Left ventricle myocardium inferior (tissue), 1 donor: ENCODE data around the gene DCAF11. TPM values are rescaled to one million over a fixed set of nuclear protein-coding genes. Genes with fewer than 3 reads are reported as not detected.

Source experiments
- DNase-seq: peaks from one replicate; pipeline ENCODE4 v3.0.0-alpha.2; 2020
- H3K27ac ChIP-seq: fragments of 200-600 bp; replicated peaks from 2 replicates; pipeline ENCODE4 v1.8.0; 2021
- H3K27me3 ChIP-seq: fragments of 200-600 bp; 2 replicates; pipeline ENCODE4 v1.8.0; 2021; ENCODE audit warnings: low read depth
- H3K36me3 ChIP-seq: fragments of 200-600 bp; 2 replicates; pipeline ENCODE4 v1.8.0; 2021
- H3K4me1 ChIP-seq: fragments of 200-600 bp; 2 replicates; pipeline ENCODE4 v1.8.0; 2021
- H3K4me3 ChIP-seq: fragments of 200-600 bp; 2 replicates; pipeline ENCODE4 v1.8.0; 2021; ENCODE audit warnings: mild to moderate bottlenecking, moderate library complexity
- H3K9me3 ChIP-seq: fragments of 200-600 bp; replicated peaks from 2 replicates; pipeline ENCODE4 v1.8.0; 2021
- CTCF ChIP-seq: fragments of 200-600 bp; IDR thresholded peaks from 2 replicates; pipeline ENCODE4 v1.8.0; 2021; ENCODE audit warnings: antibody characterized with exemption, mild to moderate bottlenecking, borderline replicate concordance
- intact Hi-C: fragments of 100-400 bp; cut with micrococcal nuclease; formaldehyde crosslinking; loops from one replicate; pipeline ENCODE4 v1.11.0; 2022
- total RNA-seq: library from RNA; stranded (reverse); fragmentation: NEBNext Ultra II Directional; extraction: Animal tissue kit (Norgen Biotek cat#: 25700); gene quantifications from one replicate; pipeline ENCODE4 v1.2.1, GENCODE V29; 2021
- donor health status: DM: no; HTN: yes; CAD: no; lungs with severe emphysema.

The DCAF11 gene
- total RNA-seq, 1 donor from 2014 or later: 74.7 TPM

GRCh38 chr14:24075485-24076301, 38.9 kb upstream of the DCAF11 start:
- DNase-seq: no peak
- Histone ChIP-seq H3K36me3 (no peaks in the 10 kb centered on the region), H3K9me3 (no peaks in the 10 kb centered on the region), H3K4me1 (peaks cover 4% of the 10 kb centered on the region), H3K4me3 (no peak overlapping the region), H3K27me3 (peaks cover 54% of the 10 kb centered on the region), H3K27ac (no peak overlapping the region)
- no peak for TF ChIP-seq CTCF
- intact Hi-C loops: no loop called here

GRCh38 chr14:24076302-24076601, 38.3 kb upstream of the DCAF11 start:
- Histone ChIP-seq H3K9me3 (no peaks in the 10 kb centered on the region), H3K27ac (no peak overlapping the region), H3K4me1 (peaks cover 9% of the 10 kb centered on the region), H3K36me3 (no peaks in the 10 kb centered on the region), H3K27me3 (peaks cover 54% of the 10 kb centered on the region), H3K4me3 (no peak overlapping the region)
- intact Hi-C loops: no loop called here
- no peak for TF ChIP-seq CTCF
- DNase-seq: no peak

DNA sequence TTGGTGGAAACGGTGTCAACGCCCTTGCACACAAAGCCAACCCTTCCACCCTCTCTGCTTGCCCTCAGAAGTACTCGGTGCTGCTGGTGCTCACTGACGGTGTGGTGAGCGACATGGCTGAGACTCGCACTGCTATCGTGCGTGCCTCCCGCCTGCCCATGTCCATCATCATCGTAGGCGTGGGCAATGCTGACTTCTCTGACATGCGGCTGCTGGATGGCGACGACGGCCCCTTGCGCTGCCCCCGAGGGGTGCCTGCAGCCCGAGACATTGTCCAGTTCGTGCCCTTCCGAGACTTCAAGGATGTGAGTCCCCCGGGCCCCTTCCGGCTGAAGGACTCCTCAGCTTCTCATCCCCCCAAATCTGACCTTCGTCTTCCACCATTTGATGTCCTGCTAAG, 37.5 kb upstream of the DCAF11 start:
- no peak for DNase-seq
- H3K36me3 ChIP-seq: no peaks in the 10 kb centered on the region
- TF ChIP-seq CTCF: no peak
- H3K4me1 ChIP-seq: peaks cover 15% of the 10 kb centered on the region
- no peak overlapping the region for H3K27ac ChIP-seq
- H3K4me3 ChIP-seq: no peak overlapping the region
- peaks cover 54% of the 10 kb centered on the region for H3K27me3 ChIP-seq
- no peaks in the 10 kb centered on the region for H3K9me3 ChIP-seq
- intact Hi-C loops: no loop called here

DNA sequence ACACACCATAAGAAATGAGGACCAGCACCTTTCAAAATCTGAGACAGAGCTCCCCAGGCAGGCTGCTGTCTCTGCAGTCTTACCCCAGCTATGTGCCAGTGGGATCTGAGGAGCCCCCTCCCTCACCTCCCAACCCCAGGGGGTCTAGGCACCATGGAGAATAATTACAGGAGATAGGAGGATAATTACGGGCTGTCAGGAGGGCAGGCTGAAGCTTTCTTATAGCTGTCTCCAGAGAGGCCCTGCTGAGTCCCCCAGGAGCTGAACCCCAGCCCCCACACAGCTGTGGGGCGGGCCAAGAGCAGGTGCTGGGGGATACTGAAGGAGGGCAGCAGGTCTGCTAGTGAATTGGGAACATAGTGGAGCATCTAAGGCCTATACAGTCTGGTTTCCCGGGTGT, 36.4 kb upstream of the DCAF11 start:
- H3K4me1 ChIP-seq: peaks cover 15% of the 10 kb centered on the region
- H3K27me3 ChIP-seq: peaks cover 49% of the 10 kb centered on the region
- no peak for TF ChIP-seq CTCF
- H3K9me3 ChIP-seq: no peaks in the 10 kb centered on the region
- no peaks in the 10 kb centered on the region for H3K36me3 ChIP-seq
- H3K4me3 ChIP-seq: no peak overlapping the region
- no peak overlapping the region for H3K27ac ChIP-seq
- intact Hi-C loops: no loop called here
- no peak for DNase-seq

DNA sequence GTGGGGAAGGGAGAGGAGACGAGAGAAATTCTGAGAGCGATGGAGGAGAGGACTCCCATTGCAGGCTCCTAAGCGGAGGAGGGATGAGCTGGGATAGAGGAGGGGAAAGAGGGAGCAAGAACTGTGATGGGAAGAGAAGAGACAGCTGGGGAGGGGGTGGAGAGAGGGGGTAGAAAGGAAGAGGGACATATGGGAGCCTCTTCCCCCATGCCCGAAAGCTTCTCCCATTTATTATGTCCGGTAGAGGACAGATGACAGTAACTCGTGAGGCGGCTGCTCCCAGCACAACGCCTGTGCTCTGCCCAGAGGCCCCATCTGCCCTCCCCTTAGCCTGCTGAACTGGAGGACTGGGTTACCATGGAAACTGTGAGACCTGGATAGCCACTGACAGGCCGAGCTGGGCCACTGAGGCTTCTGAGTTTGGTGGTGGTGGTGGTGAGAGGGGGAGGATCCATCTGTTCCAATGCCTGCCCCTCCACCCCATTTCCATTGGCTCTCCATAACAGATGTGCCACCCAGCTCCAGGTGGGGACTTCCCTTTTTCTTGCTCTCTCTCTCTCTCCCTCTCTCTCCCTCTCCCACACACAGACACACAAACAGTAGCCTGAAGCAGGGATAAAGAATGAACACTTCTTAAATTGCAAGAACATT, 35.0 kb upstream of the DCAF11 start:
- H3K4me3 ChIP-seq: no peak overlapping the region
- no peak overlapping the region for H3K27ac ChIP-seq
- DNase-seq: no peak
- no peak for TF ChIP-seq CTCF
- H3K9me3 ChIP-seq: no peaks in the 10 kb centered on the region
- H3K27me3 ChIP-seq: peaks cover 38% of the 10 kb centered on the region
- no peaks in the 10 kb centered on the region for H3K36me3 ChIP-seq
- intact Hi-C loops: no loop called here
- peaks cover 15% of the 10 kb centered on the region for H3K4me1 ChIP-seq
